Measurements from ENCODE around the gene DYNC1H1.

- TF ChIP-seq, protein P1, sequence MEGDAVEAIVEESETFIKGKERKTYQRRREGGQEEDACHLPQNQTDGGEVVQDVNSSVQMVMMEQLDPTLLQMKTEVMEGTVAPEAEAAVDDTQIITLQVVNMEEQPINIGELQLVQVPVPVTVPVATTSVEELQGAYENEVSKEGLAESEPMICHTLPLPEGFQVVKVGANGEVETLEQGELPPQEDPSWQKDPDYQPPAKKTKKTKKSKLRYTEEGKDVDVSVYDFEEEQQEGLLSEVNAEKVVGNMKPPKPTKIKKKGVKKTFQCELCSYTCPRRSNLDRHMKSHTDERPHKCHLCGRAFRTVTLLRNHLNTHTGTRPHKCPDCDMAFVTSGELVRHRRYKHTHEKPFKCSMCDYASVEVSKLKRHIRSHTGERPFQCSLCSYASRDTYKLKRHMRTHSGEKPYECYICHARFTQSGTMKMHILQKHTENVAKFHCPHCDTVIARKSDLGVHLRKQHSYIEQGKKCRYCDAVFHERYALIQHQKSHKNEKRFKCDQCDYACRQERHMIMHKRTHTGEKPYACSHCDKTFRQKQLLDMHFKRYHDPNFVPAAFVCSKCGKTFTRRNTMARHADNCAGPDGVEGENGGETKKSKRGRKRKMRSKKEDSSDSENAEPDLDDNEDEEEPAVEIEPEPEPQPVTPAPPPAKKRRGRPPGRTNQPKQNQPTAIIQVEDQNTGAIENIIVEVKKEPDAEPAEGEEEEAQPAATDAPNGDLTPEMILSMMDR (IDR thresholded peaks at IDR 0.05), result no peak
- TF ChIP-seq POLR2AphosphoS5 (IDR thresholded peaks at IDR 0.05) (no peak), POLR2A (IDR thresholded peaks at IDR 0.05) (no peak)
Observed at GRCh38 chr14:102080183-102081080, 116.1 kb downstream of the DYNC1H1 start.
